Sigmoid colon (tissue), 7 donors: ENCODE data around the gene CGGBP1. TPM values are rescaled to one million over a fixed set of nuclear protein-coding genes. Genes with fewer than 3 reads are reported as not detected.
A peak's percentile ranks its signal among the peaks of the same experiment; 100 is the strongest.

Source experiments
- DNase-seq: peaks from one replicate; pipeline ENCODE4 v3.0.0-alpha.2; 2019
- H3K27ac ChIP-seq, 4 donors: fragments of 200-600 bp; sonication (generic); one replicate each; pipeline ENCODE4 v1.5.1; 2016 to 2019; ENCODE audit warnings: mild to moderate bottlenecking in 1 of 4
- H3K27me3 ChIP-seq, 3 donors: fragments of 200-600 bp; sonication (generic); one replicate each; pipeline ENCODE4 v1.5.1; 2019; ENCODE audit warnings: mild to moderate bottlenecking in 1 of 3
- H3K36me3 ChIP-seq, 4 donors: fragments of 200-600 bp; sonication (generic); one replicate each; pipeline ENCODE4 v1.5.1; 2016 to 2019
- H3K4me1 ChIP-seq, 4 donors: fragments of 200-600 bp; sonication (generic); one replicate each; pipeline ENCODE4 v1.5.1; 2017 to 2019
- H3K4me3 ChIP-seq, 4 donors: fragments of 200-600 bp; sonication (generic); one replicate each; pipeline ENCODE4 v1.5.1; 2017 to 2019; ENCODE audit warnings: mild to moderate bottlenecking in 2 of 4, moderate library complexity in 1 of 4
- H3K9me3 ChIP-seq, 4 donors: fragments of 200-600 bp in 3 of 4; sonication (generic) in 3 of 4; one replicate each; pipeline versions ENCODE4 v1.5.1 to v1.6.1; 2013 to 2019
- CTCF ChIP-seq, 4 experiments: fragments of 450-650 bp in 3 of 4; fragments of 200-600 bp in 1 of 4; IDR thresholded peaks; one replicate each; pipeline ENCODE4 v1.5.1; 2016 to 2019; ENCODE audit warnings: antibody characterized with exemption in 4 of 4, mild to moderate bottlenecking in 3 of 4, moderate library complexity in 2 of 4
- EP300 ChIP-seq, 4 donors: sonication (generic); formaldehyde crosslinking; IDR thresholded peaks; one replicate each; pipeline ENCODE4 v1.6.1; 2017; ENCODE audit warnings: antibody characterized with exemption in 4 of 4
- POLR2A ChIP-seq, 2 donors: fragments of 450-650 bp; IDR thresholded peaks; one replicate each; pipeline ENCODE4 v1.6.1; 2016; ENCODE audit warnings: antibody characterized with exemption in 2 of 2, mild to moderate bottlenecking in 2 of 2, moderate library complexity in 2 of 2
- POLR2AphosphoS5 ChIP-seq, 4 donors: sonication (generic); formaldehyde crosslinking; IDR thresholded peaks; one replicate each; pipeline ENCODE4 v1.6.1; 2017; ENCODE audit warnings: antibody characterized with exemption in 4 of 4
- WGBS, 2 donors: extraction: QIAGEN DNeasy Blood & Tissue Kit; methylation state at CpG; one replicate each; pipeline ENCODE4 v1.1.7; 2013; 5-methylcytosine and 5-hydroxymethylcytosine counted together
- intact Hi-C: fragments of 100-400 bp; cut with DNase I; formaldehyde crosslinking; loops from one replicate; pipeline ENCODE4 v1.15.1; 2023
- polyA plus RNA-seq, 3 donors: library from polyadenylated mRNA; stranded (reverse); fragments of 200-250 nt; gene quantifications; one replicate each; pipeline ENCODE4 v1.2.3, GENCODE V29; 2013
- total RNA-seq, 4 donors: library from RNA; depleted of rRNA; stranded (reverse); fragments of >200 nt; gene quantifications; one replicate each; pipeline ENCODE4 v1.1.0, GENCODE V29; 2016
- donor health status: healthy with polysubstance abuse.
- donor health status: Bipolar disorder and iron deficiency.
- donor health status: healthy.

The CGGBP1 gene
- total and polyA plus RNA-seq, 7 donors, result 24.6 to 80.6 (median 62.2) TPM

DNA sequence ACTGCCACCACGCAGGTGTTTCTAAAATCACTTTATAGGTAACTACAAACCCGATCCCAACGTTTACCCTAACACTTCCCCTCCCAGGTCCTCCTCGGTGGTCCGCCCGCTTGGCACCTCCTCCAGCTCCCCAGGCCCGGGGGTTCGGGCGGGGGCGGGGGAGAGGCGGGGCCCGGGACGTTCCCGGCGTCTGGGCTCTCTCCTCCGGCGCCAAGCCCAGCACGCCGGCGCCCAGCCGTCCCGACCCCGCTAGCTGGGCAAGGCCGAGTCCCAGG, 562 bp downstream of the CGGBP1 start:
- Histone ChIP-seq H3K4me3 (peak overlapping the region; percentile 73 to 95 (median 86)), H3K36me3 (peaks cover 8 to 31% (median 15%) of the 10 kb centered on the region in 4 donors), H3K27me3 (no peaks in the 10 kb centered on the region), H3K4me1 (peaks cover 0 to 44% (median 29%) of the 10 kb centered on the region in 4 donors), H3K27ac (peak overlapping the region; percentile 95 to 98 (median 96)), H3K9me3 (no peaks in the 10 kb centered on the region)
- WGBS, 2 donors, result 0% methylated on average over 24 of the region's 24 CpGs
- TF ChIP-seq EP300 (IDR thresholded peaks at IDR 0.05) (no peak), POLR2AphosphoS5 (IDR thresholded peaks at IDR 0.05) (no peak), POLR2A (IDR thresholded peaks at IDR 0.05) (no peak), CTCF (IDR thresholded peaks at IDR 0.05) (no peak)
- no peak for DNase-seq
- intact Hi-C loops, result no loop called here

GRCh38 chr3:88057630-88058305, 1.0 kb downstream of the CGGBP1 start:
- Histone ChIP-seq H3K4me3 (peak overlapping the region; percentile 73 to 95 (median 86)), H3K27me3 (no peaks in the 10 kb centered on the region), H3K4me1 (peaks cover 0 to 43% (median 29%) of the 10 kb centered on the region in 4 donors), H3K9me3 (no peaks in the 10 kb centered on the region), H3K36me3 (peaks cover 8 to 31% (median 15%) of the 10 kb centered on the region in 4 donors), H3K27ac (peak overlapping the region; percentile 95 to 98 (median 96))
- intact Hi-C loops, result no loop called here
- 11 to 12% methylated on average over 16 of the region's 16 CpGs for WGBS, 2 donors
- TF ChIP-seq CTCF (IDR thresholded peaks at IDR 0.05) (no peak), POLR2AphosphoS5 (IDR thresholded peaks at IDR 0.05) (peak in 2 of 4 donors; percentile 6 to 23)
- no peak for DNase-seq

GRCh38 chr3:88046766-88047165, 12.0 kb downstream of the CGGBP1 start:
- H3K27me3 ChIP-seq, result no peaks in the 10 kb centered on the region
- H3K4me1 ChIP-seq, result no peaks in the 10 kb centered on the region
- TF ChIP-seq EP300 (IDR thresholded peaks at IDR 0.05) (no peak), CTCF (IDR thresholded peaks at IDR 0.05) (no peak), POLR2A (IDR thresholded peaks at IDR 0.05) (no peak), POLR2AphosphoS5 (IDR thresholded peaks at IDR 0.05) (no peak)
- H3K27ac ChIP-seq, result no peak overlapping the region
- no peak overlapping the region for H3K4me3 ChIP-seq
- DNase-seq, result no peak
- WGBS, 2 donors, result 83 to 89% methylated on average over 5 of the region's 5 CpGs
- no peaks in the 10 kb centered on the region for H3K36me3 ChIP-seq
- intact Hi-C loops, result no loop called here
- no peaks in the 10 kb centered on the region for H3K9me3 ChIP-seq

DNA sequence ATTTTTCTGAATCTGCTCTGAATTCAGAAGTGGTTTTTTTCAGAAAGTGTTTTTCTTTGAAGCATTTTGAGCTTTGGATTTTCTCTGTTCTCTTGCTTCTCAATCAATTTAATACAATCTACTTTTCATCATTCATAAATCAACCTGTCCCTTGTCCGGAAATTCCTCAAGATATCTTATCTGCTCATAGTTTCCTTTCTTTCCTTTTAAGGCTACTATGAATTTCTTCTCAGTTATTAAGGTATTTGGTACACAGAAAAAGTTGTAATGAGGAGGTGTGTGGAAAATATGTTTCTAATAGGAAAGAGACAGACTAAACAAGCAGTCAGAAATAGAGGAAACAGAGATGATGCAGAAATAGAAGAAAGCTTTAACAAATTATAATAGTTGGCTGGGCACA, 14.4 kb downstream of the CGGBP1 start:
- Histone ChIP-seq H3K27me3 (no peaks in the 10 kb centered on the region), H3K27ac (no peak overlapping the region), H3K4me1 (no peaks in the 10 kb centered on the region), H3K9me3 (no peaks in the 10 kb centered on the region), H3K4me3 (no peak overlapping the region), H3K36me3 (no peaks in the 10 kb centered on the region)
- TF ChIP-seq CTCF (IDR thresholded peaks at IDR 0.05), result no peak
- TF ChIP-seq EP300 (IDR thresholded peaks at IDR 0.05), result no peak
- no peak for TF ChIP-seq POLR2AphosphoS5 (IDR thresholded peaks at IDR 0.05)
- no peak for TF ChIP-seq POLR2A (IDR thresholded peaks at IDR 0.05)
- DNase-seq, result no peak
- WGBS, 2 donors, result 43 to 64% methylated on average over 1 of the region's 1 CpG
- intact Hi-C loops, result no loop called here

DNA sequence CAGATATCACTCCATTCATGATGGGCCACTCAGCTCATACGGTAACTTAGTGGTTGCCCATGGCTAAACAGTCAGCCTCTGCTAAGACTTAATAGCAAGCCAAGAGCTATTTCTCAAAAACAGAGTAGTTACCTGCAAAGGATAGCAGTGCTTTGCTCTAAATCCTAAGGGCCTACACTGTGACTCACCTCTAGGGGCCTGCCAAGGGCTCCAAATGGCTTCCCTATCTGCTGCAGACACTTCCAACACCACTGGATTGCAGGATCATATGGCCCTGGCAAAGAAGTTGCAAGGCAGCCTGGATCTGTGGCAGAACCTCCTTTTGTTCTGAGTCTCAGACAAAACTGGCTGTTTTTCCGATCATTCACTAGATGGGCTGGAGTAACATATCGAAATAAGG, 17.8 kb downstream of the CGGBP1 start:
- no peak overlapping the region for H3K4me3 ChIP-seq

More for the DNA sequence above, 17.8 kb downstream of the CGGBP1 start:
- Histone ChIP-seq H3K4me1 (no peaks in the 10 kb centered on the region), H3K27ac (no peak overlapping the region), H3K9me3 (no peaks in the 10 kb centered on the region), H3K36me3 (no peaks in the 10 kb centered on the region), H3K27me3 (no peaks in the 10 kb centered on the region)
- TF ChIP-seq EP300 (IDR thresholded peaks at IDR 0.05), result no peak
- no peak for TF ChIP-seq POLR2AphosphoS5 (IDR thresholded peaks at IDR 0.05)
- no peak for TF ChIP-seq CTCF (IDR thresholded peaks at IDR 0.05)
- no peak for TF ChIP-seq POLR2A (IDR thresholded peaks at IDR 0.05)
- DNase-seq, result no peak
- 96 to 97% methylated on average over 3 of the region's 3 CpGs for WGBS, 2 donors
- intact Hi-C loops, result no loop called here
